Keratinocyte (primary cell): Measurements from ENCODE around the gene RERG. TPM values are rescaled to one million over a fixed set of nuclear protein-coding genes. Genes with fewer than 3 reads are reported as not detected.

ENCODE experiments used
- DNase-seq: peaks from one replicate; pipeline ENCODE4 v3.0.0-alpha.2; 2011; ENCODE audit warnings: low read depth, missing footprints, low spot score
- FAIRE-seq: peaks from 2 replicates; lab custom pipeline; 2011; peaks lifted over from hg19 to GRCh38; lab: Jason Lieb, UNC
- H2AFZ ChIP-seq: 2 replicates; pipeline ENCODE4 v1.6.0; 2012; ENCODE audit warnings: low read length, control low read depth, inconsistent platforms; ENCODE audit not compliant: control insufficient read depth
- H3K27ac ChIP-seq: 2 replicates; pipeline ENCODE4 v1.5.1; 2011; ENCODE audit warnings: low read length; ENCODE audit not compliant: control insufficient read depth, insufficient read depth
- H3K27me3 ChIP-seq: 3 replicates; pipeline ENCODE4 v1.6.0; 2011; ENCODE audit warnings: low read length; ENCODE audit not compliant: control insufficient read depth, insufficient read depth; ENCODE audit errors: extremely low read depth
- H3K36me3 ChIP-seq, 2 experiments: 2 replicates in 1 of 2; 3 replicates in 1 of 2; pipeline ENCODE4 v1.5.1; 2011; ENCODE audit warnings: low read length in 2 of 2, mild to moderate bottlenecking in 1 of 2; ENCODE audit not compliant: control insufficient read depth in 2 of 2, insufficient read depth in 2 of 2; ENCODE audit errors: extremely low read depth in 1 of 2
- H3K4me1 ChIP-seq: 3 replicates; pipeline ENCODE4 v1.5.1; 2011; ENCODE audit warnings: low read length; ENCODE audit not compliant: control insufficient read depth, insufficient read depth; ENCODE audit errors: extremely low read depth
- H3K4me2 ChIP-seq: 3 replicates; pipeline ENCODE4 v1.6.0; 2011; ENCODE audit warnings: low read depth, low read length; ENCODE audit not compliant: control insufficient read depth, insufficient read depth; ENCODE audit errors: extremely low read depth
- H3K4me3 ChIP-seq, 3 experiments: fragments of 200-600 bp in 1 of 3; sonication (generic) in 1 of 3; 2 replicates in 2 of 3; 3 replicates in 1 of 3; pipeline ENCODE4 v1.5.1; 2011 to 2016; ENCODE audit warnings: low read length in 3 of 3, mild to moderate bottlenecking in 3 of 3, control low read depth in 2 of 3, inconsistent platforms in 1 of 3, low read depth in 1 of 3, mixed read lengths in 1 of 3, mixed run types in 1 of 3, moderate library complexity in 1 of 3; ENCODE audit not compliant: control insufficient read depth in 2 of 3, insufficient read depth in 2 of 3; ENCODE audit errors: extremely low read depth in 1 of 3
- H3K79me2 ChIP-seq: 2 replicates; pipeline ENCODE4 v1.6.0; 2012; ENCODE audit warnings: low read length; ENCODE audit not compliant: control insufficient read depth, insufficient read depth
- H3K9ac ChIP-seq: 3 replicates; pipeline ENCODE4 v1.6.0; 2011; ENCODE audit warnings: low read length; ENCODE audit not compliant: control insufficient read depth, insufficient read depth; ENCODE audit errors: extremely low read depth
- H3K9me1 ChIP-seq: 3 replicates; pipeline ENCODE4 v1.6.0; 2011; ENCODE audit warnings: low read length; ENCODE audit not compliant: control insufficient read depth, insufficient read depth; ENCODE audit errors: extremely low read depth
- H3K9me3 ChIP-seq: 2 replicates; pipeline ENCODE4 v1.5.1; 2012; ENCODE audit warnings: low read depth, low read length; ENCODE audit not compliant: control insufficient read depth
- H4K20me1 ChIP-seq: 3 replicates; pipeline ENCODE4 v1.6.0; 2011; ENCODE audit warnings: low read length; ENCODE audit not compliant: control insufficient read depth, insufficient read depth; ENCODE audit errors: extremely low read depth
- EZH2 ChIP-seq: IDR thresholded peaks from one replicate; pipeline ENCODE4 v1.6.1; 2012; ENCODE audit warnings: inconsistent platforms, mild to moderate bottlenecking, low read length, moderate library complexity
- dilution Hi-C: fragments of 300-500 bp; cut with MboI; formaldehyde crosslinking; loops from one replicate; pipeline ENCODE4 v1.7.0; 2020; ENCODE audit warnings: low sequenced_read_pairs; ENCODE audit not compliant: extremely low pct_ligation_motif_present
- polyA plus RNA-seq, 5 experiments: library from polyadenylated mRNA; depleted of rRNA in 3 of 5; stranded (reverse) in 3 of 5; stranded (forward) in 1 of 5; unstranded in 1 of 5; fragments of >200 nt; gene quantifications; 1 replicate in 1 of 5; 2 replicates in 3 of 5; 3 replicates in 1 of 5; pipeline versions ENCODE4 v1.2.1 to v1.2.3, GENCODE V29; 2011 to 2012; ENCODE audit warnings: missing spikeins in 2 of 5, low read depth in 1 of 5, low replicate concordance in 1 of 5
- TF ChIP-seq, protein P1 (sequence below), 3 experiments: IDR thresholded peaks in 1 of 3; conservative IDR thresholded peaks in 1 of 3; optimal IDR thresholded peaks in 1 of 3; 2 replicates in 2 of 3; 3 replicates in 1 of 3; pipeline versions ENCODE3 to v1.5.1; 2011; ENCODE audit warnings: low read length in 3 of 3, mild to moderate bottlenecking in 3 of 3, moderate library complexity in 2 of 3, control low read depth in 1 of 3, inconsistent platforms in 1 of 3; ENCODE audit not compliant: insufficient read depth in 2 of 3; ENCODE audit errors: extremely low read depth in 1 of 3

RERG gene
- polyA plus RNA-seq, 1 donor (not counting 4 experiments of a cell fraction or from before 2014, with no cell fraction given): not detected

GRCh38 chr12:15265875-15266274 is 44.7 kb upstream of the RERG start:
- dilution Hi-C loops: no loop called here
- H3K4me2 ChIP-seq: no peak overlapping the region
- no peak overlapping the region for H3K9ac ChIP-seq
- H4K20me1 ChIP-seq: no peaks in the 10 kb centered on the region
- H3K79me2 ChIP-seq: no peaks in the 10 kb centered on the region
- no peaks in the 10 kb centered on the region for H3K9me1 ChIP-seq
- H2AFZ ChIP-seq: no peak overlapping the region
- FAIRE-seq (no peak), DNase-seq (no peak)
- no peaks in the 10 kb centered on the region for H3K27me3 ChIP-seq
- H3K4me3 ChIP-seq: no peak overlapping the region
- H3K36me3 ChIP-seq: no peaks in the 10 kb centered on the region
- H3K27ac ChIP-seq: no peak overlapping the region
- no peaks in the 10 kb centered on the region for H3K4me1 ChIP-seq
- no peaks in the 10 kb centered on the region for H3K9me3 ChIP-seq
- TF ChIP-seq, protein P1, sequence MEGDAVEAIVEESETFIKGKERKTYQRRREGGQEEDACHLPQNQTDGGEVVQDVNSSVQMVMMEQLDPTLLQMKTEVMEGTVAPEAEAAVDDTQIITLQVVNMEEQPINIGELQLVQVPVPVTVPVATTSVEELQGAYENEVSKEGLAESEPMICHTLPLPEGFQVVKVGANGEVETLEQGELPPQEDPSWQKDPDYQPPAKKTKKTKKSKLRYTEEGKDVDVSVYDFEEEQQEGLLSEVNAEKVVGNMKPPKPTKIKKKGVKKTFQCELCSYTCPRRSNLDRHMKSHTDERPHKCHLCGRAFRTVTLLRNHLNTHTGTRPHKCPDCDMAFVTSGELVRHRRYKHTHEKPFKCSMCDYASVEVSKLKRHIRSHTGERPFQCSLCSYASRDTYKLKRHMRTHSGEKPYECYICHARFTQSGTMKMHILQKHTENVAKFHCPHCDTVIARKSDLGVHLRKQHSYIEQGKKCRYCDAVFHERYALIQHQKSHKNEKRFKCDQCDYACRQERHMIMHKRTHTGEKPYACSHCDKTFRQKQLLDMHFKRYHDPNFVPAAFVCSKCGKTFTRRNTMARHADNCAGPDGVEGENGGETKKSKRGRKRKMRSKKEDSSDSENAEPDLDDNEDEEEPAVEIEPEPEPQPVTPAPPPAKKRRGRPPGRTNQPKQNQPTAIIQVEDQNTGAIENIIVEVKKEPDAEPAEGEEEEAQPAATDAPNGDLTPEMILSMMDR (optimal IDR thresholded peaks at IDR 0.05 in 1 of 3, IDR thresholded peaks at IDR 0.05 in 1 of 3, conservative IDR thresholded peaks at IDR 0.05 in 1 of 3; ENCODE audit: extremely low read depth in 1 of 3, insufficient read depth in 2 of 3, low read length in 3 of 3): no peak
- TF ChIP-seq EZH2: no peak

- H3K4me3 ChIP-seq: no peak overlapping the region
- H3K9me3 ChIP-seq: no peaks in the 10 kb centered on the region
- no peaks in the 10 kb centered on the region for H3K27me3 ChIP-seq
- no peaks in the 10 kb centered on the region for H3K36me3 ChIP-seq
- no peak overlapping the region for H3K27ac ChIP-seq
- TF ChIP-seq, protein P1 (optimal IDR thresholded peaks at IDR 0.05 in 1 of 3, IDR thresholded peaks at IDR 0.05 in 1 of 3, conservative IDR thresholded peaks at IDR 0.05 in 1 of 3; ENCODE audit: extremely low read depth in 1 of 3, insufficient read depth in 2 of 3, low read length in 3 of 3): no peak
- no peak for TF ChIP-seq EZH2
- dilution Hi-C loops: no loop called here
- H4K20me1 ChIP-seq: no peaks in the 10 kb centered on the region
- FAIRE-seq (no peak), DNase-seq (no peak)
- no peak overlapping the region for H2AFZ ChIP-seq
- H3K4me1 ChIP-seq: no peaks in the 10 kb centered on the region
- H3K79me2 ChIP-seq: no peaks in the 10 kb centered on the region
- H3K9me1 ChIP-seq: no peaks in the 10 kb centered on the region
- H3K4me2 ChIP-seq: no peak overlapping the region
- no peak overlapping the region for H3K9ac ChIP-seq
These were observed 35.5 kb upstream of the RERG start for GRCh38 chr12:15256761-15257160.
